HTR-8/SVneo (cell line): ENCODE measurements around the gene JAK1.
"Not testable (repeated sequence)": the region's sequence is repeated elsewhere in the genome, so short reads cannot be mapped to it uniquely, and the experiment has no call there.

Experiments used
- DNase-seq: peaks from one replicate; pipeline ENCODE4 v3.0.0; 2011; ENCODE audit warnings: low spot score, mixed read lengths; ENCODE audit not compliant: insufficient read length
- FAIRE-seq: peaks from 2 replicates; lab custom pipeline; 2011; peaks lifted over from hg19 to GRCh38; lab: Jason Lieb, UNC

JAK1 gene

DNA sequence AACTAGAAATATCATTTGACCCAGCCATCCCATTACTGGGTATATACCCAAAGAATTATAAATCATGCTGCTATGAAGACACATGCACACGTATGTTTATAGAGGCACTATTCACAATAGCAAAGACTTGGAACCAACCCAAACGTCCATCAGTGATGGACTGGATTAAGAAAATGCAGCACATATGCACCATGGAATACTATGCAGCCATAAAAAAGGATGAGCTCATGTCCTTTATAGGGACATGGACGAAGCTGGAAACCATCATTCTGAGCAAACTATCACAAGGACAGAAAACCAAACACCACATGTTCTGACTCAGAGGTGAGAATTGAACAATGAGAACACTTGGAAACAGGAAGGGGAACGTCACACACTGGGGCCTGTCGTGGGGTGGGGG lies 149.0 kb downstream of the JAK1 start:
- not testable (repeated sequence) for DNase-seq, FAIRE-seq

DNA sequence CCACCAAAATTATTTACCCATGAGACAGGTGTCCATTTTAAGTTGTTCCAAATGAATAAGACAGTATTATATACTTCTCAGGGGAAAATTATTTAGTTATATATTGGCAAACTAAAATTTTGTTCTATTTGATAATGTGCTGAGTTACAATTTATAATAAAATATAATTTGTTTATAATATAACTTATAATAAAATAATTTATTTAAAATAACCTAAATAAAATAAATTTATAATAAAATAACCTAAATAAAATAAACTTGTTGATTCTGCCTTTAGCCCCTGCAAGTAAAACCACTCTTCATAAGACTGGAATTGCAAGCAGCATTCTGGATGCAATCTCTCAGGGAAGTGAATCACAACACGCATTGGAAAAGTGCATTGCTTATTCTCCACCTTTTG lies 151.9 kb downstream of the JAK1 start:
- no peak for DNase-seq
- no peak for FAIRE-seq

DNA sequence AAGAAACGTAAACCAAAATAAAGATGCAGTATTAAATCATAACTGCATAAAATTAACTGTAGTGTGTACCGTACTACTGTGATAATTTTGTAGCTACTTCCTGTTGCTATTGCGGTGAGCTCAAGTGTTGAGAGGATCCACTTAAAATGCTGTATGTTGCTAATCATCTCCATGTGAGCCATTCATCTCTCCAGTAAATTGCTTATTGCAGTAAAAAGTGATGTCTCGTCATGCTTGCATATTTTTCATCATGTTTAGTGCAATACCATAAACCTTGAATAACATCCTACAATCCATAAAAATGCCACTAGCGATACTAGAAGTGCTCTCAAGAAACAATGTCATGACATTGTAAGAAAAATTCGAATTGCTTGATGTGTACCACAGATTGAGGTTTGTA lies 155.2 kb downstream of the JAK1 start:
- DNase-seq, result no peak

DNA sequence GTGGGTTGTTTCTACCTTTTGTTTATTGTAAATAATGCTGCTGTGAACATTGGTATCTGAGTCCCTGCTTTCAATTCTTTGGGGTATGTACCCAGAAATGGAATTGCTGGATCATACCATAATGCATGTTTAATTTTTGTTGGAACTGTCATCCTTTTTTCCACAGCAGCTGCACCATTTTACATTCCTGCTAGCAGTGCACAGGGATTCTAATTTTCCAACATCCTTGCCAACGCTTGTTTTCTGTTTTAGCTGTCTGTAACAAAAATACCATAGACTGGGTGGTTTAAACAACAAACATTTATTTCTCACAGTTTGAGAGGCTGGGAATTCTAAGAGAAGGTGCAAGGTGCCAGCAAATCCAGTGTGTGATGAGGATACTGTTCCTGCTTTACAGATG lies 156.3 kb downstream of the JAK1 start:
- FAIRE-seq (no peak), DNase-seq (no peak)

More for the DNA sequence above, 155.2 kb downstream of the JAK1 start:
- FAIRE-seq, result no peak

DNA sequence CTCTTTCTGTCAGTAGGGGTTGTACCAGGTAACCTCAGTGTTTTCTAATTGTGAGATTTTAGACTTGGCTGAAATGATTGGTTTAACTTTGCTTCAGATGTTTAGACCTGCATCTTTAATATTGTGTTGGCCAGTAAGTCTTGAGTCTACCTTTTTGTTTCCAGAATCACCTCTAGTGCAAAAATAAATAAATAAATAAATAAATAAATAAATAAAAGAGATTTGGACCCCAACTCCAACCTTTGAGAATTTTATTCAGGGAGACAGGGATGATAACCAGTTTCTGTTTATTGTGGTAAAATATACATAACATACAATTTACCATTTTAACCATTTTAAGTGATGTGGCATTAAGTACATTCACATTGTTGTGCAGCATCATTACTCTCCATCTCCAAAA lies 157.0 kb downstream of the JAK1 start:
- FAIRE-seq (no peak), DNase-seq (no peak)

DNA sequence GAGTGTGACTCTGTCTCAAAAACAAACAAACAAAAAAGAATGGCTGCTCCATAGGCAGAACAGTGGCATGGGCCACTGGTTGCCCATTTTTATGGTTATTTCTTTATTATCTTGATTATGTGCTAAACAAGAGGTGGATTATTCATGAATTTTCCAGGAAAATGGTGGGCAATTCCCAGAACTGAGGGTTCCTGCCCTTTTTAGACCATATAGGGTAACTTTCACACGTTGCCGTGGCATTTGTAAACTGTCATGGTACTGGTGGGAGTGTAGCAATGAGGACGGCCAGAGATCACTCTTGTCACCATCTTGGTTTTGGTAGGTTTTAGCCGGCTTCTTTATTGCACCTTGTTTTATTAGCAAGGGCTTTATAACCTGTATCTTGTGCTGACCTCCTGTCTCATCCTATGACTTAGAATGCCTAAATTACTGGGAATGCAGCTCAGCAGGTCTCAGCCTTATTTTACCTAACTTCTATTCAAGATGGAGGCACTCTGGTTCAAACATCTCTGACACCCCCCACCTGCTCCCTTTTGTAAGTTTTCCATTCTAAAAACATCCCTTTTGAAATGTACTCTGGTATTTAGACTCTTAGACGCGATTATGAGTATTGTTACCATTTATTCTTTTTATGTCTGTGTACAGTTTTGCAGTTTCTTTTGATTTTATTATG lies 164.4 kb downstream of the JAK1 start:
- DNase-seq (no peak), FAIRE-seq (no peak)

DNA sequence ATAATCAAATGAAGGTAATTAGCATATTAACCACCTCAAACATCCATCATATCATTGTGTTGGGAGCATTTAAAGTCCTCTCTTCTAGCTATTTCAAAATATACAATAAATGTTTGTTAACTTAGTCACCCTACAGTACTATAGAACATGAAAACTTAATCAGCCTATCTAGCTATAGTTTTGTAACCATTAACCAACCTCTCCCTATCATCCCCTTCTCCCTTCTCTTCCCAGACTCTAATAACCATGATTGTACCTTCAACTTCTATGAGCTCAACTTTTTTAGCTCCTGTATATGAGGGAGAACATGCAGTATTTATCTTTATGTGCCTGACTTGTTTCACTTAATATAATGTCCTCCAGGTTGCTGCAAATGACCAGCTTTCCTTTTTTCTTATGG lies 167.5 kb downstream of the JAK1 start:
- DNase-seq, result no peak
- no peak for FAIRE-seq

DNA sequence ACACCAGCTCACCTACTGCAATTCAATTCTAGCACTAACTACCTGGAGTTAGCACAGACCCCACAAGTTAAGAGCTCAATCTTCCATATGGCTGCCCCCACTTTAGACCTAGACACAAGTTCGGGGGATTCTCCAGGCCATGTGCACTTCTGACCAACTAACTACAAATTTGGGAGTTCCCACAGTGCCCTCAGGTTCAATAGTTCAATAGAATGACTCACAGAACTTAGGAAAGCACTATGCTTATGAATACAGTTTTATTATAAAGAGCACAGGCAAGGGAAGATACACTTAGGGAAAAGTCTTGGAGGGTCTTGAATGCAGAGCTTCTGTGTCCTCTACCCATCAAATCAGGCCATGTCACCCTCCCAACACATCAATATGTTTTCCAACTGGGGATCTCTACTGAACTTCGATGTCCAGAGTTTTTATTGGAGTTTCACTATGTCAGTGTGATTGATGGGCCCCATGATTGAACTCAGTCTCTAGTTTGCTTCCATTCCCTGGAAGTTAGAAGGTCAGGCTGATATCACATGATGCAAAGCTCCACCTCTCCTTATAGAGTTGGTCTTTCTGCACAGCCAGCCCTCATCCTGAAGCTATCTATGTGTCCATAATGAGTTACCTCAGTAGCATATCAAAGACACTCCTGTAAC lies 175.4 kb downstream of the JAK1 start:
- no peak for FAIRE-seq
- no peak for DNase-seq
